Calu3 (cell line): Measurements from ENCODE around the gene CRACR2A. TPM values are rescaled to one million over a fixed set of nuclear protein-coding genes. Genes with fewer than 3 reads are reported as not detected.

Experiments
- BruUV-seq: library from RNA; stranded (reverse); fragments of 400-500 nt; replicated peaks from 2 replicates; lab custom pipeline; 2021; lab: Mats Ljungman, UMichigan
- CTCF ChIA-PET: fragments of 300-600 bp; sonication (Branson Sonifier 250); formaldehyde crosslinking; loops from one replicate; lab custom pipeline; 2022; ENCODE audit warnings: antibody characterized with exemption; lab: Charles Lee
- DNase-seq: peaks from one replicate; pipeline ENCODE4 v3.0.0; 2022
- H3K27ac Mint-ChIP-seq: one replicate; pipeline ENCODE4 v1.8.0; 2022; ENCODE audit warnings: mixed read lengths; ENCODE audit not compliant: unreplicated experiment
- H3K27me3 Mint-ChIP-seq: one replicate; pipeline ENCODE4 v1.8.0; 2022; ENCODE audit warnings: mixed read lengths; ENCODE audit not compliant: unreplicated experiment
- H3K36me3 Mint-ChIP-seq: one replicate; pipeline ENCODE4 v1.8.0; 2022; ENCODE audit warnings: mild to moderate bottlenecking, moderate library complexity, mixed read lengths; ENCODE audit not compliant: insufficient read depth, unreplicated experiment
- H3K4me1 Mint-ChIP-seq: one replicate; pipeline ENCODE4 v1.8.0; 2022; ENCODE audit warnings: mild to moderate bottlenecking, low read depth, mixed read lengths; ENCODE audit not compliant: unreplicated experiment
- H3K4me3 Mint-ChIP-seq: one replicate; pipeline ENCODE4 v1.8.0; 2022; ENCODE audit warnings: mild to moderate bottlenecking, low read depth, moderate library complexity, mixed read lengths; ENCODE audit not compliant: unreplicated experiment
- H3K9me3 Mint-ChIP-seq: one replicate; pipeline ENCODE4 v1.8.0; 2022; ENCODE audit warnings: low read depth, mixed read lengths; ENCODE audit not compliant: unreplicated experiment
- CTCF ChIP-seq: fragments of 200-600 bp; IDR thresholded peaks from one replicate; pipeline ENCODE4 v1.8.0; 2022; ENCODE audit warnings: antibody characterized with exemption; ENCODE audit not compliant: unreplicated experiment
- intact Hi-C: fragments of 100-400 bp; cut with micrococcal nuclease; formaldehyde crosslinking; loops from one replicate; pipeline ENCODE4 v1.10.0; 2022; ENCODE audit not compliant: unreplicated experiment
- total RNA-seq: library from RNA; stranded (reverse); gene quantifications from 2 replicates; pipeline ENCODE4 v1.2.3, GENCODE V29; 2022

CRACR2A gene
- total RNA-seq, 1 experiment from 2014 or later = 9.5 TPM

- H3K27me3 Mint-ChIP-seq = no peaks in the 10 kb centered on the region
- no peak for TF ChIP-seq CTCF
- no peaks in the 10 kb centered on the region for H3K36me3 Mint-ChIP-seq
- no TSS peak for BruUV-seq
- H3K4me3 Mint-ChIP-seq = no peak overlapping the region
- DNase-seq = no peak
- no peaks in the 10 kb centered on the region for H3K9me3 Mint-ChIP-seq
- CTCF ChIA-PET = no interaction called here
- H3K4me1 Mint-ChIP-seq = no peaks in the 10 kb centered on the region
- intact Hi-C loops = no loop called here
- H3K27ac Mint-ChIP-seq = no peak overlapping the region
Observed at GRCh38 chr12:3628629-3629028, 124.3 kb downstream of the CRACR2A start.

- Mint-ChIP-seq H3K4me1 (no peaks in the 10 kb centered on the region), H3K27me3 (no peaks in the 10 kb centered on the region), H3K27ac (no peak overlapping the region), H3K9me3 (no peaks in the 10 kb centered on the region), H3K4me3 (no peak overlapping the region), H3K36me3 (no peaks in the 10 kb centered on the region)
- TF ChIP-seq CTCF = no peak
- no peak for DNase-seq
- intact Hi-C loops = no loop called here
- BruUV-seq = no TSS peak
- CTCF ChIA-PET = no interaction called here
Observed at GRCh38 chr12:3627336-3627735, 125.6 kb downstream of the CRACR2A start.

- H3K27me3 Mint-ChIP-seq = peaks cover 12% of the 10 kb centered on the region
- no peak overlapping the region for H3K4me3 Mint-ChIP-seq
- no peak for TF ChIP-seq CTCF
- no peaks in the 10 kb centered on the region for H3K9me3 Mint-ChIP-seq
- no peak for DNase-seq
- H3K36me3 Mint-ChIP-seq = no peaks in the 10 kb centered on the region
- no peak overlapping the region for H3K27ac Mint-ChIP-seq
- no TSS peak for BruUV-seq
- H3K4me1 Mint-ChIP-seq = no peaks in the 10 kb centered on the region
- CTCF ChIA-PET = no interaction called here
- intact Hi-C loops = no loop called here
Observed at GRCh38 chr12:3624273-3624672, 128.6 kb downstream of the CRACR2A start.

GRCh38 chr12:3622822-3623690, 129.9 kb downstream of the CRACR2A start:
- no peak overlapping the region for H3K27ac Mint-ChIP-seq
- H3K27me3 Mint-ChIP-seq = peaks cover 12% of the 10 kb centered on the region
- no peak for DNase-seq
- BruUV-seq = no TSS peak
- no peaks in the 10 kb centered on the region for H3K9me3 Mint-ChIP-seq
- CTCF ChIA-PET = no interaction called here
- no peak overlapping the region for H3K4me3 Mint-ChIP-seq
- H3K36me3 Mint-ChIP-seq = no peaks in the 10 kb centered on the region
- TF ChIP-seq CTCF = no peak
- no peaks in the 10 kb centered on the region for H3K4me1 Mint-ChIP-seq
- intact Hi-C loops = no loop called here
